HCT116 (cell line): ENCODE measurements around the gene RNF220.

ENCODE experiments used
- CEBPB ChIP-seq: IDR thresholded peaks from 2 replicates; pipeline ENCODE4 v1.6.1; 2012; ENCODE audit warnings: low read depth
- ELF1 ChIP-seq: IDR thresholded peaks from 2 replicates; pipeline ENCODE4 v1.6.1; 2012; ENCODE audit warnings: low read depth, borderline replicate concordance
- EZH2 ChIP-seq: fragments of 200-600 bp; sonication (generic); IDR thresholded peaks from 2 replicates; pipeline ENCODE4 v1.6.1; 2017; ENCODE audit warnings: antibody characterized with exemption, mixed run types
- EZH2phosphoT487 ChIP-seq: fragments of 200-600 bp; IDR thresholded peaks from 2 replicates; pipeline ENCODE4 v1.6.1; 2018; ENCODE audit warnings: antibody characterized with exemption, borderline replicate concordance
- JUND ChIP-seq: IDR thresholded peaks from 2 replicates; pipeline ENCODE4 v1.6.1; 2012
- MAX ChIP-seq: IDR thresholded peaks from 2 replicates; pipeline ENCODE4 v1.6.1; 2012
- POLR2A ChIP-seq: IDR thresholded peaks from 2 replicates; pipeline ENCODE4 v1.7.0; 2011; ENCODE audit warnings: borderline replicate concordance; ENCODE audit not compliant: insufficient read depth, insufficient read length; ENCODE audit errors: extremely low read depth
- RAD21 ChIP-seq: IDR thresholded peaks from 2 replicates; pipeline ENCODE4 v1.6.1; 2012; ENCODE audit warnings: low read depth, mild to moderate bottlenecking
- SIN3A ChIP-seq: IDR thresholded peaks from 2 replicates; pipeline ENCODE4 v1.6.1; 2012; ENCODE audit warnings: low read depth
- SRF ChIP-seq: IDR thresholded peaks from 2 replicates; pipeline ENCODE4 v1.6.1; 2012; ENCODE audit warnings: low read depth
- TCF7L2 ChIP-seq: IDR thresholded peaks from 2 replicates; pipeline ENCODE4 v1.7.0; 2011; ENCODE audit warnings: borderline replicate concordance, inconsistent platforms; ENCODE audit not compliant: insufficient read depth, insufficient read length; ENCODE audit errors: extremely low read depth
- YY1 ChIP-seq: IDR thresholded peaks from 2 replicates; pipeline ENCODE4 v1.6.1; 2011; ENCODE audit warnings: low read length, low read depth, moderate library complexity, mild to moderate bottlenecking; ENCODE audit not compliant: insufficient replicate concordance; ENCODE audit errors: extremely low read depth
- TF ChIP-seq, protein P1 (sequence below), 3 experiments: fragments of 200-600 bp in 1 of 3; sonication (generic) in 1 of 3; IDR thresholded peaks in 2 of 3; conservative IDR thresholded peaks in 1 of 3; 2 replicates each; pipeline ENCODE4 v1.5.1; 2012 to 2017; ENCODE audit warnings: low read depth in 2 of 3, low read length in 2 of 3, antibody characterized with exemption in 1 of 3, borderline replicate concordance in 1 of 3, control low read depth in 1 of 3, mild to moderate bottlenecking in 1 of 3, mixed read lengths in 1 of 3, mixed run types in 1 of 3, moderate library complexity in 1 of 3; ENCODE audit not compliant: insufficient read depth in 1 of 3

DNA sequence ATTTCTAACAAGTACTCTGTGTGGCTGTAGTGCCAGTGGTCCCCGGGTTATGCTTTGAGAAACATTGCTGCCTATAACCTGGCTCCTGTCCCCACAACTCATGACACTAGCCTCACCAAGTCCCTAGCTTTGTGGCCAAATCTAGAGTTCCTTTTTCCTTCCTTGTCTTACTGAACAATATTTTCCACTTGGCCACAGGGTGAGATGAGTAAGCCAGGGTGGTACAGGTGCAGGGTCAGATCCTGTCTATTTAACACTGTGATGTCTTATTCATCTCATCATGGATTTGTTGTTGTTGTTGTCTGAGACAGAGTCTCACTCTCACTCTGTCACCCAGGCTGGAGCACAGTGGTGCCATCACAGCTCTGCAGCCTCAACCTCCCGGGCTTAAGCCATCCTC is 288.1 kb downstream of the RNF220 start:
- TF ChIP-seq RAD21 (no peak), POLR2A (no peak), TCF7L2 (no peak), ELF1 (no peak), YY1 (no peak), CEBPB (0 out of 2 replicates have a peak, but pooled peaks have one; percentile 30), EZH2 (no peak), MAX (no peak), SRF (peak; percentile 74; the same call in 1 of the 2 replicates), SIN3A (no peak), JUND (peak; percentile 90), EZH2phosphoT487 (no peak)
- TF ChIP-seq, protein P1, sequence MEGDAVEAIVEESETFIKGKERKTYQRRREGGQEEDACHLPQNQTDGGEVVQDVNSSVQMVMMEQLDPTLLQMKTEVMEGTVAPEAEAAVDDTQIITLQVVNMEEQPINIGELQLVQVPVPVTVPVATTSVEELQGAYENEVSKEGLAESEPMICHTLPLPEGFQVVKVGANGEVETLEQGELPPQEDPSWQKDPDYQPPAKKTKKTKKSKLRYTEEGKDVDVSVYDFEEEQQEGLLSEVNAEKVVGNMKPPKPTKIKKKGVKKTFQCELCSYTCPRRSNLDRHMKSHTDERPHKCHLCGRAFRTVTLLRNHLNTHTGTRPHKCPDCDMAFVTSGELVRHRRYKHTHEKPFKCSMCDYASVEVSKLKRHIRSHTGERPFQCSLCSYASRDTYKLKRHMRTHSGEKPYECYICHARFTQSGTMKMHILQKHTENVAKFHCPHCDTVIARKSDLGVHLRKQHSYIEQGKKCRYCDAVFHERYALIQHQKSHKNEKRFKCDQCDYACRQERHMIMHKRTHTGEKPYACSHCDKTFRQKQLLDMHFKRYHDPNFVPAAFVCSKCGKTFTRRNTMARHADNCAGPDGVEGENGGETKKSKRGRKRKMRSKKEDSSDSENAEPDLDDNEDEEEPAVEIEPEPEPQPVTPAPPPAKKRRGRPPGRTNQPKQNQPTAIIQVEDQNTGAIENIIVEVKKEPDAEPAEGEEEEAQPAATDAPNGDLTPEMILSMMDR (IDR thresholded peaks at IDR 0.05 in 2 of 3, conservative IDR thresholded peaks at IDR 0.05 in 1 of 3; ENCODE audit: borderline replicate concordance in 1 of 3, insufficient read depth in 1 of 3, low read depth in 2 of 3, low read length in 2 of 3): no peak
